Muscle layer of duodenum (tissue), 2 donors: Measurements from ENCODE around the gene POLD2.

Source experiments
- H3K27ac ChIP-seq: one replicate; pipeline ENCODE4 v1.7.0; 2013; ENCODE audit warnings: mild to moderate bottlenecking, low read length
- H3K27me3 ChIP-seq: one replicate; pipeline ENCODE4 v1.7.0; 2013; ENCODE audit warnings: low read depth, mild to moderate bottlenecking, control low read depth, low read length
- H3K36me3 ChIP-seq, 2 donors: one replicate each; pipeline ENCODE4 v1.7.0; 2013; ENCODE audit warnings: low read length in 2 of 2, control low read depth in 1 of 2, mild to moderate bottlenecking in 1 of 2; ENCODE audit not compliant: insufficient read depth in 2 of 2, control insufficient read depth in 1 of 2
- H3K4me1 ChIP-seq, 2 donors: one replicate each; pipeline ENCODE4 v1.7.0; 2013; ENCODE audit warnings: low read length in 2 of 2, mild to moderate bottlenecking in 2 of 2, control low read depth in 1 of 2, moderate library complexity in 1 of 2; ENCODE audit not compliant: insufficient read depth in 2 of 2, control insufficient read depth in 1 of 2
- H3K4me3 ChIP-seq, 2 donors: one replicate each; pipeline ENCODE4 v1.7.0; 2013; ENCODE audit warnings: low read length in 2 of 2, low read depth in 1 of 2, mild to moderate bottlenecking in 1 of 2
- H3K9me3 ChIP-seq, 2 donors: one replicate each; pipeline ENCODE4 v1.7.0; 2013; ENCODE audit warnings: low read length in 2 of 2, control low read depth in 1 of 2, mild to moderate bottlenecking in 1 of 2; ENCODE audit not compliant: control insufficient read depth in 1 of 2
- donor health status: healthy.

POLD2 gene

DNA sequence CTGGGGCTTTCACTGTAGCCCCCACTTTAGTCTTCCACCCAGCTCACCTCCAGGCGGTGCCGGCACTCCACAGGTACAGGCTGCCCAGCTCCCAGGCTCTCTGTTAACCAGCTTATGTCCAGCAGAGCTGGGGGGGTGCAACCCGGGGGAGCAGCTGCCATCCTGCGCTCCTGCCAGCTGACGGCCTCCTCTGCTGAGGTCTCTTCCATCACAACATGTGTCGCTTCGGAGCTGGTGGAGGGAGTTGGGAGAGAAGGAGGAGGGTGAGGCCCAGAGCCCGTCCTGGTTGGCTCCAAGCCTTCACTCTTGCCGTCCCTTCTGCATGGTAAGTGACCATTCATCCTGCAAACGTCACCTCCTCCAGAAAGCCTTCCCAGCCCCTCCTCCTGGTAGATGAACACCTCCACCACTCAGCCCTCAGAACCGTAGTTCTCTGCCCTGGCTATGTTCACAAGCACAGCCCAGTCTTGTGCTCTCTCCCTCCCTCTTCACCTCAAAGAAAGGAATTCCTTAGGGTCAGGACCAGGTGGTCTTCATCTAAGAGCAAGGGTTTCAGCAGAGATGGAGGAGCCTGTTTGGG, 42.6 kb downstream of the POLD2 start:
- Histone ChIP-seq H3K27ac (no peak overlapping the region), H3K4me1 (peaks cover 0 to 13% of the 10 kb centered on the region in 2 donors), H3K4me3 (peak overlapping the region; percentile 71 to 79), H3K27me3 (no peaks in the 10 kb centered on the region), H3K36me3 (peaks cover 35 to 43% of the 10 kb centered on the region in 2 donors), H3K9me3 (no peaks in the 10 kb centered on the region)

DNA sequence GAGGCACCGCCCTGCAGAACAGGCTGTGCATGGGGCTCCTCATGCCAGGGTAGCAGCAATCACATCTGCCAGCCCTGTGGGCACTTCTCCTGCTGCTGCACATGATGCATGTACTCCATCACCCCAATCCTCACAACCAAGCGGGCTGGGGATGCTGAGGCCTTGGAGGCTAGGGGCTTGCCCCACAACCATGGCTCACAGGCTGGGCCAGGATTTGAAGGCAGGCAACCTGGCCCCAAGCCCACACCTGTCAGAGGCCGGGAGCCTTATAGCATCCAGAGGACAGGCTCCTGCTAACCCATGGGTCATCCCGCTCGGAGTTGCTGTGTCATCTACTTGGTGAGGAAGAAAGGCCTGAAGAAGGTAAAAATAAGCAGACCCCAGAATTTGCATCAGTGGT, 43.2 kb downstream of the POLD2 start:
- Histone ChIP-seq H3K27me3 (no peaks in the 10 kb centered on the region), H3K36me3 (peaks cover 36 to 48% of the 10 kb centered on the region in 2 donors), H3K9me3 (no peaks in the 10 kb centered on the region), H3K4me1 (peaks cover 0 to 13% of the 10 kb centered on the region in 2 donors), H3K27ac (no peak overlapping the region), H3K4me3 (no peak overlapping the region)

DNA sequence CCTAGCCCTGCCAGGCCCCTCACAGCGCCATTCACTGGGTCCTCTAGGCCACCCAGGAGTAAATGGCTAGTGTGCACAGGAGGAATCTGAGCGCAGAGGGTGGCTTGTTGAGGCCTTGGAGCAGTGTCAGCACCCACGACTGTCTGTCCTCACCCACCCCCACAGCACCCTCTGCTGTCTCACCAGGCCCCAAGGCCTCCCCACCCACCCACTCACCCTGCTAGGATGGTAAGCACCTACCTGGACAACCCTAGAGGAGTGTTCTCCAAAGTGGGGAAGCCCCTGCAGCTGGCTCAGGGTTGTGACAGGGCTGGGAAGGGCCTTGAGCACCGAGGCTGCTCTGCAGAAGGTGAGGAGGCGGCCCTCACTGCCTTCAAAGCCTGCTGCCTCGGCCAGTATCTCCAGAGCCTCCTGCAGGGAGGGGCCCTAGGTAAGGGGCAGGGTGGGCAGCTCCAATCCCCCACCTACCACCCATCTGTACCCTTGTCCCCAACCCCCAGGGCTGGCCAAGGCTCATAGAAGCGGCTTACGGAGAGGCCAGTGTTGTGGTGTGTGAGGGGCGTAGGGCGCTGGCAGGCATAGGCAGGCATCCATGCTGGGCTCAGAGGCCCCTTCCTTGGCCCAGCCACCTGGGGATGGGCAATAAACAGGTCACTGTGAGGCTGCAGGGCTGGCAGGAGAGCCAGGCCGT, 43.9 kb downstream of the POLD2 start:
- Histone ChIP-seq H3K27ac (no peak overlapping the region), H3K4me3 (no peak overlapping the region), H3K9me3 (no peaks in the 10 kb centered on the region), H3K4me1 (peaks cover 0 to 13% of the 10 kb centered on the region in 2 donors), H3K27me3 (no peaks in the 10 kb centered on the region), H3K36me3 (peaks cover 36 to 50% of the 10 kb centered on the region in 2 donors)

DNA sequence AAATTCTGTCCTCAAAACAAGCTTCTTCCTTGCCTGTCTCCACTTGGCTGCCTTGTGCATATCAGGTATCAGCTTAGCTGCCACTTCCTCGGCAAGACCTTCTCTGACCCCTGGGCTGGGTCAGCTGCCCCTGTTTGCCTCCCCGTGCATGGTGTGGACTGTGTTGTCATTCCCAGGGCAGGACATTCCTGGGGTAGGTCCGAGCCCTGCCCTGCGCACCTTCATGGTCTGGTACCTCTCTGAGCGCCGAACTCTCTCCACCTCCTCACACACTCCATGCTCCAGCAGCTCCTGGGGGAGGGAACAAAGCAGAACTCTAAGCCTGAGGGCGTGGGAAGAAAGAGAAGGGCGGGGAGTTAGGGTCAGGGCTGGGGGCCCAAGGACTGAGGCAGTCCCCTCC, 44.8 kb downstream of the POLD2 start:
- Histone ChIP-seq H3K9me3 (no peaks in the 10 kb centered on the region), H3K36me3 (peaks cover 36 to 59% of the 10 kb centered on the region in 2 donors), H3K4me1 (peaks cover 0 to 17% of the 10 kb centered on the region in 2 donors), H3K27me3 (no peaks in the 10 kb centered on the region), H3K27ac (no peak overlapping the region), H3K4me3 (no peak overlapping the region)

DNA sequence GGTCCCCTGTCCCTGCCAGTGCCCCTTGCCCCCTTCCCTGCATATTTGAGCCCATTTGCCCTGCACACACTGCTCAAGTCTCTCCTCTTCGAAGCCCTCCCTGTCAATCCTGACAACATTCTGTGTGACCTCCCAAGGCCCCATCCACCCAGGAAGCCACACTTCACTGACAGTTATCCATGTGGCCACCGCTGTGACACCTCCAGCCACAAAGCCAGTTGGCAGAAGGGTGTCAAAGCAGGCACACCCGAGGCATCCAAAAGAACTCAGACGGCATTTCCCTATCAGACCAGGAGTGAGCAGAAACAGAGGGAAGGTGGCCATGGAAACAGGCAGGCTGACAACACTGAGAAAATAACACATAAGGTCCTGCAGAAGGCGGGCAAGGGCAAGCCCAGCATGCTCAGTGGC, 45.7 kb downstream of the POLD2 start:
- H3K9me3 ChIP-seq = no peaks in the 10 kb centered on the region
- no peaks in the 10 kb centered on the region for H3K27me3 ChIP-seq
- no peak overlapping the region for H3K4me3 ChIP-seq
- H3K36me3 ChIP-seq = peaks cover 43 to 67% of the 10 kb centered on the region in 2 donors
- no peak overlapping the region for H3K27ac ChIP-seq
- H3K4me1 ChIP-seq = peaks cover 4 to 25% of the 10 kb centered on the region in 2 donors

DNA sequence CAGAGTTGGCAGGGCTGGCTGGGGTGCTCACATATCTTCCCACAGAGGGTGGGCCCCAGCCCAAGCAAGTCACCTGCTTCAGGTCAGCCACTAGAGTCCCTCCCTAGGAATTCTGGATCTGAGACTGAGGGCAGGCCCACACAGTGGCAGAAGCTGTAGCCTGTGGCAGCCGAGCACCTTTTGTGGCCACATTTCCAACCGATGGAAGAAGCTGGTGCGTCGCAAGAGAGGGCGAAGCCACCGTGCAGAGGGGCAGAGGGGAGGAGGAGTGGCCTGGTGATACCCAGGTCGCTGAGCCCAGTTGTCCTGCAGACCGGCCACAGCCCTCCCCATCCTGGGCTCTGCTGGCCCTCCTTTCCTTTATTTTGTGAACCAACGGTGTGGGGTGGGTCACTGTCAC, 46.3 kb downstream of the POLD2 start:
- H3K9me3 ChIP-seq = no peaks in the 10 kb centered on the region
- peaks cover 46 to 70% of the 10 kb centered on the region in 2 donors for H3K36me3 ChIP-seq
- H3K4me1 ChIP-seq = peaks cover 9 to 31% of the 10 kb centered on the region in 2 donors
- no peak overlapping the region for H3K27ac ChIP-seq
- H3K27me3 ChIP-seq = no peaks in the 10 kb centered on the region
- H3K4me3 ChIP-seq = no peak overlapping the region

DNA sequence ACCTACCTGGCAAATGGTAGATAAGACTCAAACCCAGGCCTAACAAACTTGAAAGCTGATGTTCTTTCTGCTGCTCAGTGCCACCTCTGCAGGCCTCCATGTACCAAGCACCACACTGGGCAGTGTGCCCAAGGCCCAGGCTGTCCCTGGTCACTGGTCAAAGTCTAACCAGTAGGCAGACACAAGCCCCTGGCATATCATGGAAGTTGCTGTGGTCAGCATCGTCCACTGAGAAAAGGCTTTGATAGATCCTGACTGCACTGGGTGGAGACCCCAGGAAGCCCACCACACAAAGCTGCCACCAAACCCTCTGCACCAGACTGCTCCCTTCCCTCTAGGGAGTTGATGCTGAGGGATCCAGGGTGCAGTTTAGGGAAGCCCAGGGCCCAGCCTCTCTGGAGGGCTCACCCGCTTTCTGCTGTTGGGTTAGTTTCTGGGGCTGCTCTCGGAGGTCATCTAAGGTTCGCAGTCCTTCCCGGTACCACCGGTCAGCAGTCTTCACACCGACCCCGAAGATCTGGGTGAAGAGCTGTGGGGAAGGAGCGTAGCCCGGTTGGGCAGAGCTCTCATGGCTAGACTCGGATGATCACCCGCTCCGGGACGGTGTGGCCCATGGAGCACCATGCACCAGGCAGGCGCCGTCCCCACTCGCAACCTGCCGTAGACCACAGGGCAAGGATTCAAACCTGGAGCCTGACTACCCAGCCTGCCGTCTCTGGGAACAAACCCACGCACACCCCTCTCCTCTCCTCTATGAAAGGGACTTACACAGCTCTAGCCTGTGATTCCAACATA, 47.0 kb downstream of the POLD2 start:
- H3K4me3 ChIP-seq = no peak overlapping the region
- H3K27ac ChIP-seq = no peak overlapping the region
- H3K9me3 ChIP-seq = no peaks in the 10 kb centered on the region
- H3K27me3 ChIP-seq = no peaks in the 10 kb centered on the region
- peaks cover 12 to 29% of the 10 kb centered on the region in 2 donors for H3K4me1 ChIP-seq
- H3K36me3 ChIP-seq = peaks cover 46 to 70% of the 10 kb centered on the region in 2 donors

DNA sequence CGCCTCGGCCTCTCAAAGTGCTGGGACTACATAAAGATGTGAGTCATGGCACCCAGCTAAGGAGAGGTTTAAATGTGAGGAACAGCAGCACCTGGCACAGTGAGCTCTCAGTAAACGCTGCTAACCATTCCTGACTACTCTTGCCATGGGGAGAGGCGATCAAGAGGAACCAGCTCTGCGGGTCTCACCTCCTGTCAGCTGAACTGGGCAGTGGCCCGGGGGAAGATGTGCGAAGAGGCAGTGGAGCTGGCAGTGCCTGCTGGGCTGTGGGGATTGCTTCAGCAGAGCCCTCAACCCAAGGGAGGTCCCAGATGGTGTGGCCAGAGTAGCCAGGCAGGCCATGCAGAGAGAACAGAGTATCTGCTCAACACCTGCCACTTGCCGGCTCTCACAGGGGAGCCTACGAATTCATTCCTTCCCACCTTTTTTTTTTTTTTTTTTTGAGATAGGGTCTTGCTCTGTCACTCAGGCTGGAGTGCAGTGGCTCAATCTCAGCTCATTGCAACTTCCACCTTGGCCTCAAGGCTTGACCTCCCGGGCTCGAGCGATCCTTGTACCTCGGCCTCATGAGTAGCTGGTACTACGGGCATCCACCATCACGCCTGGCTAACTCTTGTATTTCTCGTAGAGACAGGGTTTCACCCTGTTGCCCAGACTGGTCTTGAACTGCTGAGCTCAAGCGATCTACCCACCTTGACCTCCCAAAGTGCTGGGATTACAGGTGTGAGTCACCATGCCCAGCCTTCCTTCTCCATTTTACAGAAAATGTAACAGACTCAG, 47.9 kb downstream of the POLD2 start:
- Histone ChIP-seq H3K36me3 (peaks cover 46 to 70% of the 10 kb centered on the region in 2 donors), H3K4me1 (peaks cover 12 to 21% of the 10 kb centered on the region in 2 donors), H3K27me3 (no peaks in the 10 kb centered on the region), H3K27ac (no peak overlapping the region), H3K4me3 (no peak overlapping the region), H3K9me3 (no peaks in the 10 kb centered on the region)

DNA sequence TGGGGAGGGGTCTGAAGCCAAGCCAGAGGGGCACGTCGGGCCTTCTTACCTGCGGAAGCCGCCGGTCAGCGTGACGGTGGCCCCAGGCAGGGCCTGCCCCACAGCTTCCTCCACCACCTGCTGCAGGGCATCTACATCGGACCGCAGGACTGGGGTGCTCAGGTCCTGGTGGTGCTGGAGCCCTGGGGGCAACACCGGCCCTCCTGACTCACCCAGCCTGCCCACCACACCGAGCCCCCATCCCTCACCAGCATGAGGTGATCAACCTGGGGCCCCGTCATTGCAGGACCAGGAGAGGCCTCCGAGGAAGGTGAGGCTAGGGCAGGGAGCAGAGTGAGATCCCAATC, 49.0 kb downstream of the POLD2 start:
- Histone ChIP-seq H3K36me3 (peaks cover 45 to 62% of the 10 kb centered on the region in 2 donors), H3K4me3 (no peak overlapping the region), H3K27ac (peak overlapping the region; percentile 51), H3K9me3 (no peaks in the 10 kb centered on the region), H3K27me3 (no peaks in the 10 kb centered on the region), H3K4me1 (peaks cover 12 to 20% of the 10 kb centered on the region in 2 donors)

DNA sequence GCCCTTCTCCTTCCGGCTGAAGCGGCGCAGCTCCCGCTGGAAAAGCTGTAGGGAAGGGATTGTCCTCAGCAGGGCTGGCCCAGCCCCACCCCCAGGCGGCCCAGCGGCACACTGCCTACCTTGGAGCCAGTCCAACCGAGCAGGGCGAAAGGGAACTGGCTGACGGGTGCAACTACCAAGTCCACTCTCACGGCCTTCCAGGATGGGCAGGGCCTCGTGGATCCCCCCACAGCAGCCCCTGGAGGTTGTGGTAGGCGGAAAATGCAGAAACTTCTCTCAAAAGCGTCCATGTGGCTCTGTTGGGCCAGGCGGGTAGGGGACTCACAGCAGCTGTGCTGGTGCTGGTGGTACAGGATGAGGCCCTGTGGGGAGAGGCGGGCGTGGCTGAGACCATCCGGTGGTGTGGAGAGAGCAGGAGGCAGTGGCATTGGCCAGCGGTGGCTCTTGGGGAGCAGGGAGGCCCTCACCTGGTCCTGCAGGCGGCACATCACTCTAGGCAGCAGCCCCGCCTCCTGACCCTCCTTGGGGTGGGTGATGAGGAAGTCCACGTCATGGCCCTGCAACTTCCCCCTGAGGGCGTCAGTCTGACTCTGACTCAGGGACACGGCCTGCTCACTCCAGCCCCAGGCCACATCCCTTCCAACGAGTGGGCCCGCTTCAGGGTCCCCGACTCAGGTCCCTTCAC, 49.5 kb downstream of the POLD2 start:
- Histone ChIP-seq H3K9me3 (no peaks in the 10 kb centered on the region), H3K4me3 (peak overlapping the region in 1 of 2 donors; percentile 9), H3K36me3 (peaks cover 40 to 57% of the 10 kb centered on the region in 2 donors), H3K4me1 (peaks cover 12 to 20% of the 10 kb centered on the region in 2 donors), H3K27ac (peak overlapping the region; percentile 51), H3K27me3 (no peaks in the 10 kb centered on the region)
